HG02943 (cell line): ENCODE results near the gene LRTM1.

Experiments used
- ATAC-seq: cut with Tn5 transposase; IDR thresholded peaks from one replicate; pipeline ENCODE4 v1.9.1; 2021; ENCODE audit warnings: mild to moderate bottlenecking, low read depth, moderate library complexity; ENCODE audit not compliant: unreplicated experiment

The LRTM1 gene

GRCh38 chr3:54899273-54899672 lies 28.6 kb downstream of the LRTM1 start:
- no peak for ATAC-seq

- no peak for ATAC-seq
Observed at GRCh38 chr3:54897028-54897711, 30.7 kb downstream of the LRTM1 start.

GRCh38 chr3:54895613-54896012 lies 32.2 kb downstream of the LRTM1 start:
- no peak for ATAC-seq

- no peak for ATAC-seq
Observed at GRCh38 chr3:54892168-54892567, 35.7 kb downstream of the LRTM1 start.

- ATAC-seq, result no peak
Observed at GRCh38 chr3:54891540-54891897, 36.3 kb downstream of the LRTM1 start.

- no peak for ATAC-seq
Observed at GRCh38 chr3:54889731-54890130, 38.1 kb downstream of the LRTM1 start.

GRCh38 chr3:54888873-54889272 lies 39.0 kb downstream of the LRTM1 start:
- no peak for ATAC-seq

- ATAC-seq, result no peak
Observed at GRCh38 chr3:54888162-54888561, 39.7 kb downstream of the LRTM1 start.

- ATAC-seq, result no peak
Observed at GRCh38 chr3:54882129-54882833, 45.6 kb downstream of the LRTM1 start.

- ATAC-seq, result no peak
Observed at GRCh38 chr3:54878145-54878544, 49.7 kb downstream of the LRTM1 start.

GRCh38 chr3:54877730-54878129 lies 50.1 kb downstream of the LRTM1 start:
- no peak for ATAC-seq

- ATAC-seq, result no peak
Observed at GRCh38 chr3:54876694-54877093, 51.2 kb downstream of the LRTM1 start.

- no peak for ATAC-seq
Observed at GRCh38 chr3:54875596-54876268, 52.1 kb downstream of the LRTM1 start.

- no peak for ATAC-seq
Observed at GRCh38 chr3:54874816-54875556, 52.9 kb downstream of the LRTM1 start.

- no peak for ATAC-seq
Observed at GRCh38 chr3:54873059-54874010, 54.5 kb downstream of the LRTM1 start.

GRCh38 chr3:54871867-54872266 lies 56.0 kb downstream of the LRTM1 start:
- ATAC-seq, result no peak

- ATAC-seq, result no peak
Observed at GRCh38 chr3:54870423-54870822, 57.4 kb downstream of the LRTM1 start.
